GM21717 (cell line): ENCODE measurements around the gene AGRP.
"Not testable (repeated sequence)": the region's sequence is repeated elsewhere in the genome, so short reads cannot be mapped to it uniquely, and the experiment has no call there.

Experiments
- ATAC-seq: cut with Tn5 transposase; IDR thresholded peaks from one replicate; pipeline ENCODE4 v1.9.1; 2021; ENCODE audit warnings: mild to moderate bottlenecking, moderate library complexity; ENCODE audit not compliant: unreplicated experiment

The AGRP gene

DNA sequence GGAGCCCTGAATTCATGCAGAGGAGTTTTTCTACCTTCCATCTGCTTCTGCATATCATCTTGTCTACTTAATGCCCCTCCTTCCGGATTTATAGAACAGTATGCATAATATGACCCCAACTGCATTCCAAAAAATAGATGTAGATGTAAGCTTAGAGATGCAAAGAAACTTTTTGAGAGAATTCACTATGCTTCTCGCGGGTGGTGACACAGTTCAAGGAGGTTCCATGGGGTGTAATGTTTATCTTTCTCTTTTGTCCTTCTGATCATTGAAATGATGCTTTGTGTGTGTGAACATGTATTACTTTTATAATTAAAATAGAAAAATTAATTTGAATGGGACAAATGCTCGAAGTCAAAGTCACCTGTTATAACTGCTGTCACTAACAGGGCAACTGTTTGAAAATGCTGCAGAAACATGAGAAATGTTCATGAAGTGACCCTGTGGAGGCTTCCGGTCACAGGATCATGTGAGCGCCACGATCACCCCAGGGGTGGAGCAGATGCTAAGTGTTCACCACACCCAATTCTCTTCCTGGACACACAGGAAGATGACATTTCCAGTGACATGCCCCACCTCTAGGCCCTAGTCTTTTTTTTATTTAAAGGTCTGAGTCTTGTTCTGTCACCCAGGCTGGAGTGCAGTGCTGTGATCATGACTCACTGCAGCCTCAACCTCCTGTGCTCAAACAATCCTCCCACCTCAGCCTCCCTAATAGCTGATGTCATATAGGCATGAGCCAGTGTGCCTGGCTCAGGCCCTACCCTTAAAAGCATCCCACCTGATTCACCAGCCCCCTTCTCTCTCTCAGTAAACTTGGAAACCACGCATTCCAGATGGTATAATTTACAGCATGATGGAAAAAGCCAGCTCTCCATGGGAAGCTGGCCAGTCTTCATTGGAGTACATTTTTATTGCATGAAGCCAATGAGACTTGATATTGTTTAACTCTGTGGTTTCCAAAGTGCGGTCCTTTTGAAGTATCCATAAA is 21.0 kb upstream of the AGRP start:
- no peak for ATAC-seq

DNA sequence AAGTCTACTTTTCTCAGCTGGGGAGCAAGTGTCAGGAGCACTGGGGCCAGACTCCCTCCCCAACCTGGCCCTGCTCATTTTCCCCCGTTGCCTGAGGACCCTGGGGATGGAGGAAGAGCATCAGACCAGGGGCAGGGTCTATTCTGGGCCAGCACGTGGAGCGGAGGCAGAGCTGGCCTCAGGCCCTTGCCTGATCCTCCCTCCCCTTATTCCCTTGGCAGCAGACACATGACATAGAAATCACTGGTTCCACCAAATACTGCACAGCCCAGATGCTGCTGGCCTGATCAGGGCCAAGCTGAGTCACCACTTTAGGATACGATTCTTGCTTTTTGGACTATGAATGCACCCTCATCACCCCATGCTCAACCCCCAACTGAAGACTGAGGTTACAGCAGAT is 15.8 kb upstream of the AGRP start:
- no peak for ATAC-seq

DNA sequence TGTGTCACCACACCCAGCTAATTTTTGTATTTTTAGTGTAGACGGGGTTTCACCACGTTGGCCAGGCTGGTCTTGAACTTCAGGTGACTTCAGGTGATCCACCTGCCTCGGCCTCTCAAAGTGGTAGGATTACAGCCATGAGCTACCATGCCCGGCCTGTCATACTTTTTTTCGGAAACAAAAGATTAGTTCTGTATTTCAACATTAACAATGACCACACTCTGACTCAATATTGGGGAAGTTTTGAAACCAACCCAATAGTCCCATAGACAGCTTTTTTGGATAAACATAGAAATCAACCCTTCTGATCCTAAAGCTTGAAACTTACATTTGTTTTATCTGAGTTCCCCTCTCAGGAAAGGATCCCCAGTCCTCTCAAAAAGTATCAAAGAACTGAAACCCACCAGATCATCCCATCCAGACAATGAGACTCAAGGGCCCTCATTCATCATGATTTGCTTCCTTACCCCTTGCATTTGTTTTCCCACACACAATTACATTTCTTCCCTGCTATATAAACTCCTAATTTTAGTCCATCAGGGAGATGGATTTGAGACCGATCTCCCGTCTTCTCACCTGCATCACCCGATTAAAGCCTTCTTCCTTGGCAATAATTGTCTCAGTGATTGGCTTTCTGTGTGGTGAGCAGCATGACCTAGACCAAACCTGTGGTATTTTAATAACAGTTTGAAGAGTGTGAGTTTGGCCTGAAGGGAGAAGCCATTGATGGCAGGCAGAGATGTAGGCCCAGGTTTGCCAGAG is 7.2 kb upstream of the AGRP start:
- ATAC-seq: no peak

DNA sequence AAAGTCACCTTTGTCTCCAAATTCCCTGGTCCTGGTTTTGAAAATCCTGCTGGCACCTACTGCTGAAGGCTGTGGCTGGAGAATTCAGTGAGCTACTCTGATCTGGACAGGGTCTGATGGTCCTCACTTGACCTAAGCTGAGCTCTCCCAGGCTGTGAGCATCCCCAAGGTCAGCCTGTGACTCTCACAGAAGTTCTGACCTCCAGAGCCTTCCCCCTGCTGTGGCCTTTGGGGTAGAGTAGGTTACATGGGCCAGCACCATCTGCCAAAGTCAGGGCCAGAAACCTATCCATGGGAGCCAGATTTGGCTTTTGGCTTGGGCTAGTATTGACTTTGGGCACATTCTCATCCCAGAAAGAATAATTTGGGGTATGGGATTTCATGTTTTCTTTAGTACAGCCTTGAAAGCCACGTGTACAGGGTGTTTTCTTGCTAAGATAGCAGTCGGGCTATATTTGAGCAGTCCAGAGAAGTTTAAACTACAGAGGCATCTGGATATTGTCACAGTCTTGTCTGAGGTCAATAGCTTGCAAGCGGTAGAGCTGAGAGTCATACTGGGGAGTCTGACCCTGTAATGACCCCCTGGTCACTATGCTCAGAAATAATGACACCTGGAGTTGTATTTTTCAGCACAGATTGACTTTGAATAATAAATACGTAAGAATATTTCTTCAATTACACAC is 6.2 kb upstream of the AGRP start:
- no peak for ATAC-seq

DNA sequence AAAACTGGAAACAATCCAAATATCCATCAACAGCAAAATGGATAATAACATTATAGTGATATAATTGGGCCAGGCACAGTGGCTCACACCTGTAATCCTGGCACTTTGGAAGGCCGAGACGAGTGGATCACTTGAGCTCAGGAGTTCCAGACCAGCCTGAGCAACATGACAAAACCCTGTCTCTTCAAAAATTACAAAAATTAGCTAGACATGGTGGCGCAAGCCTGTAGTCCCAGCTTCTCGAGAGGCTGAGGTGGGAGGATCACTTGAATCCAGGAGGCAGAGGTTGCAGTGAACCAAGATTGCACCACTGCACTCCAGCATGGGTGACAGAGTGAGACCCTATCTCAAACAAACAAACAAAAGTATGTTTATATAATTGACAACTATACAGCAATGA is 4.2 kb upstream of the AGRP start:
- ATAC-seq: not testable (repeated sequence)

DNA sequence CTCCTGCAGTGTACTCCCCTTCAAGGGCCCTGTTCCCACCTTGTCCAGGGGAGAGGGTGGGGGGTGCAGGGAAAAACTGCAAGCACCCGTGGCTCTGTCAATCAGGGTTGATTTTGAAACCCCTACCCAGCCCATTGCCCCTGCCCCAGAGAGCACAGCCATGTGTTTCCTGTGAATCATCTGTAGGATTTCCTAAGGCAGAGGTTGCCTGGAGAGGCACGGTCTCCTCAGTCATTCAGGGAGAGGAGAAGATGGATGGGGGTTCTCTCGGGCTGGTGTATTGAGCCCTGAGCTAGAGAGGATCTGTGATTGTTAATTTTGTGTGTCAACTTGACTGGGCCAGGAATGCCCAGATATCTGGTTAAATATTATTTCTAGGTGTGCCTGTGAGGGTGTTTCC is 3.5 kb upstream of the AGRP start:
- no peak for ATAC-seq

DNA sequence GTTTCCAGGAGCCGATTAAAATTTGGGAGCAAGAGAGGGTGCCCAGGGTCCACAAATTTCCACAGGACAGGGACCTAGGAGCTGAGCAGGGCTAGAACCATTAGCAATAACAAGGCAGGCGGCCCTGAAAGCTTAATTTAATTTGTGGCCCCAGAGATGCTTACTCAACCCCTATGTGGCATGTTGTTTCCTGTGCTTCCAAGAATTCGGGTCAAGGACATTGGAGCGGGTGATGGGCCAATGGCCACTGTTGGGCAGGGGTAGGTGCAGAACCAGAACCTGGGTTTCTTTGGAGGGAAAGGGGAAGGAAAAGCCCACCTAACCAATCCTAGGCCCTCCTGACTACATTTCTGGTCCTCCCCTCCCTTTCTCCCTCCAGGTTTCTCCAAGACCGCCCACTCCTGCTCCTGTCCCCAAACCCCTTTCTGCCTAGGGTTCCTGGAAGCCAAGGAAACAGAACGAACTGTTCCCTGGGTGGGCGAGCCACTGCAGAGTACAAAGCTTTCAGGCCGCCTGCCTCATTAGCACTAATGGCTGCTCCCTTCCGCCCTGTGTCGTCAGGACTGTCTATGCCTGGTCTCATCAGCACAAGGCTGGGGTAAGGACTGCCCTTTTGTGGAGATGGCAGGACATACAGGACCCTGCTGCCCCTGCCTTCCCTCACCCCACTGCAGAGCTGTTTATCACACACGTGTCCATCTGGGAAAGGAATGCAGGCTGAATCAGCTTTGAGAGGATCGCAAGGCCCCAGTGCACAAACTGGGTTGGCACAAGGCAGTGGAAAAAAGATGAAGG is 581 bp upstream of the AGRP start:
- ATAC-seq: no peak

DNA sequence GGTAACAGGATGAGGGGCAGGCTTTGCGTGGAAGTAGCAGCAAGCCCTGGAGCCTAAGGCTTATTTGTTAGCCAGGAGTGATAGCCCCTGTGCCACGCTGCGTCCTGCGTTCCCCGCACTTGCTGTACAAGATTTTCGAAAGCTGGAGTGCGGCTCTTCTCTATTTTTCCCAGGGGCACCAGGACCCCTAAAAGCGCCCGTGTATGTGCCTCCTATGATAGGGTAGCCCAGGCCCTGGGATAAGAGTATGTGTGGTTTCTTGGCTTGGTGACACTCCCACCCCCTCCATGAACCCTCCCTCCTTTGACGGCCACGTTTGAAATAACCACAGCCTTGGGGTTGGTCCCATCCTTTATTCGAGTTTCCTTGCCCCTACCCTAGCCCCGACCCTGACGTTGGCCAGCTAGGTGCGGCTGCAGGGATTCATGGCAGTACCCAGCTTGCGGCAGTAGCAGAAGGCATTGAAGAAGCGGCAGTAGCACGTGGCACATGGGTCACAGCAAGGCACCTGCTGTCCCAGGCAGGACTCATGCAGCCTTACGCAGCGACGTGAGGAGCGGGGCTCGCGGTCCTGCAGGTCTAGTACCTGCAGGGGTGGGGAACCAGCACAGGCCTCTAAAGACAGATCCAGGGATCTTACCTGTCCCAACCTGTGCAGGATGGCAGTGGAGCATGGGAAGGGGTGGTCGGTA is 968 bp downstream of the AGRP start:
- no peak for ATAC-seq

DNA sequence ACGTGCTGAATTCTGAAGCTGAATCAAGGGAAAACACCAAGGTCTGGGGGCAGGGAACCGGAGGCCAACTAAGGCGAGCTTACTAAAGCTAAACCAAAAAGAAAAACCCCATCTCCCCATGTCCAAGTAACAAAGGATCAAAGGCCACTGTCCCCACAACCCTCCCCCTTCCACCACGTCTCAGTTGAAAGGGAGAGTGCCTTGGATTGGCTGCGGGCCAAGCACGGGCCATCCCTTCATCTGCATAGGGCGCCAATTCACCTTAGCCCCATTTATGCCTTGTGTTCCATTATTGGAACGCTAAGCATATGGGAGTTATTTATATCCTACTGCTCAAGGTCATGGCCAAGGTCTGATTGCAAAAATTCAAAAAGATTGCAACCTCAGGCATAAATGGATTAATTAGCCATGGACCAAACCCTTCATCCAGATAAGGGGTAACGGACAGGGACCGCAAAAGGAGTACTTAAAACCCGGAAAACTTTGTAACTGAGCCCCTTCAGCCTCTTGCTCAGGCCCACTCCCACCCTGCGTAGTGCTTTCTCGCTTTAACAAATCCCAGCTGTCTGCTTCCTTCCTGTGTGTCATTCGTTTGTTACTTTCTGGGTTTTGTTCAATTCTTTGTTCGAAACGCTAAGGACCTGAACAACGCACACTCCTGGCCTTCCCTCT is 1.6 kb downstream of the AGRP start:
- no peak for ATAC-seq

DNA sequence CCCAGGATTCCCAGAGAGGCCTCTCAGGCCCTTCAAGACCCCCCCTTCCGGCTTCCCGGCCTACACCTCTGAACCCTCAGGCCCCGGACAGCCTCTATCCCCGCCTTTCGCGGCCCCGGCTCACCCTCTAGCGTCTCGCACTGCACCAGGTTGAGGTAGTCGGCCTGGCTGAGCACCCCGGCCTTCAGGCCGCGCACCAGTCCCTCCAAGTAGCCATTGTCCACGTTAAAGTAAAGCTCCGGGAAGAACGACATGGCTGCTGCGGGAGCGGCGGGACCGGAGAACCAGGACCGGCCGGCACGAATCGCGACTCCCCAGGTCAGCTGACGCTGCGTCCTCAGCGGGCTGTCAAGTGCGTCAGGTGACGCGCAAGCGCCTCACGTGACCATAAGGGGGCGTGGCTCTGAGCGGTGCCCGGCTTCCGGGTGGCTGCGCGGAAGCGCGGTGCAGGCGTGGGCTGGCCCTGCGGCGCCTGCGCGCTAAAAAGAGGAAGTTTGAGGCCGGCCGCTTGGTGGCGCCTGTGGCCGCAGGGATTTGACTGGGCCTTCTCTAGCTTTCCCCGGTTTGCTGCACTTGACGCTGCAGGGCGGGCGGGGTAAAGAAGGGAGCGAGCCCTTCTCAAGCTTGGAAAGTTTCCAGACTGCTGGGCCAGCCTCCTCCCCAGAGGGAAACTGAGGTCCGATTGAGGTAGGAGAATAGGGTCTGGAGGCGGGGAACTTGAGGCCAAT is 2.4 kb downstream of the AGRP start, which contains the start of gene ATP6V0D1:
TSS of gene ATP6V0D1 (minus strand) at position 325 of the 728 bp plus-strand sequence. CDS start at position 254, 71 bp downstream.
- ATAC-seq: peak; percentile 82

DNA sequence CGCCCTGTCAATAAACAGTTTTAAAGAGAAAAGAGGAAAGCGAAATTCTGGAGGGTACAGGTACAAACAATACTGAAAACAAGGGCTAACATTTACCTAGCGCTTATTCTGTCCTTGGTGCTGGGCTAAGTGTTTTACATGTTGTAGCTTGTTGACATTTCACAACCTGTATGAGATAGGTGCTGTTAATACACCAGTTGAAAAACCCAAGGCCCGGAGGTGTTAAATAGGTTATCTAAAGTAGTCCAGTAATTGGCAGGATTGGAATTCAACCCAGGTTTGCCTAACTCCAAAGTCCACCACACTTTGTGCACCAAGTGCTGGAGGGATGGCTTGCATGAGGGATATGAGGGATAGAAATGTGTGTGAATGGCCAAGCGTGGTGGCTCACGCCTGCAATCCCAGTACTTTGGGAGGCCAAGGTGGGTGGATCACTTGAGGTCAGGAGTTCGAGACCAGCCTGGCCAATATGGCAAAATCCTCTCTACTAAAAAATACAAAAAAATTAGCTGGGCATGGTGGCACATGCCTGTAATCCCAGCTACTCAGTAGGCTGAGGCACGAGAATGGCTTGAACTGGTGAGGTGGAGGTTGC is 5.3 kb downstream of the AGRP start:
- ATAC-seq: no peak

DNA sequence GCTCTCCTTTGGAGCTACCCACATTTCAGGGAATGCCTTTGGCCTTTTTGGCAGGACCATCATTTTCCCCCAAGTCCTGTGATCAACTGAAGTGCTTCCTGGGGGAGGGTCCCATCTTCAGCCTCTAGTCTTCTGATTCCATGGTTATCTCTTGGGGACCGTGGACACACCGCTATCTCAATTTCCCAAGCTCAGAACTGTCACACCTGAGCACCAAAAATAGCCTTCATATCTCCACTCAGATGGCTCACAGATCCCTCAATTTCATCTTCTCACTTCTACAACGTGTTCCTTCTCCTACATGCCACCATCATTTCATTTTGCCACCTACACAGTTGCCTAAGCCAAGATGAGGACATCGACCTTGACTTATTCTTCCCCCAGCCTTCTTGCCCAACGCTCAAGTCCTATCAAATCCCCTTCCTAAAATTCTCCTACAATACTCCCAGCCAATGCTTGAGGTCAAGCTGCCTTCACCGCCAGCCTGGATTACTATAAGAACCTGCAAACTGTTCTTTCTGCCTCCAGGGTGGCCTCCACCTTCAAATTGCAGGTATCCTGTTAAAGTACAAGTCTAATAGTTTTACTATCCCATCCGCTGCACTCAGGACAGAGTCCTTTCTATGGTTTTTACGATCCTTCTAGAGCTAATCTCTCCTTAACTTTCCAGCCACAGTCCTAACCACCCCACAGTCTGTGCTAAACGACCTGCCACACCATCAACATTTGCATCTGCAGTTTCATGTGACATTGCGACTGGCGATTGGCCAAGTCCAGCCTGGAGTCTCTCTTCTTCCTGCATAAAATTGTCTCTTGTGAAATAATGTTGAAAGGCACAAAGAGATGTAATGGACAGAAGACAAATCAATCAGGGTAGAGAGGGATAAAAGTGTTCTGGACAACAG is 8.5 kb downstream of the AGRP start:
- no peak for ATAC-seq

DNA sequence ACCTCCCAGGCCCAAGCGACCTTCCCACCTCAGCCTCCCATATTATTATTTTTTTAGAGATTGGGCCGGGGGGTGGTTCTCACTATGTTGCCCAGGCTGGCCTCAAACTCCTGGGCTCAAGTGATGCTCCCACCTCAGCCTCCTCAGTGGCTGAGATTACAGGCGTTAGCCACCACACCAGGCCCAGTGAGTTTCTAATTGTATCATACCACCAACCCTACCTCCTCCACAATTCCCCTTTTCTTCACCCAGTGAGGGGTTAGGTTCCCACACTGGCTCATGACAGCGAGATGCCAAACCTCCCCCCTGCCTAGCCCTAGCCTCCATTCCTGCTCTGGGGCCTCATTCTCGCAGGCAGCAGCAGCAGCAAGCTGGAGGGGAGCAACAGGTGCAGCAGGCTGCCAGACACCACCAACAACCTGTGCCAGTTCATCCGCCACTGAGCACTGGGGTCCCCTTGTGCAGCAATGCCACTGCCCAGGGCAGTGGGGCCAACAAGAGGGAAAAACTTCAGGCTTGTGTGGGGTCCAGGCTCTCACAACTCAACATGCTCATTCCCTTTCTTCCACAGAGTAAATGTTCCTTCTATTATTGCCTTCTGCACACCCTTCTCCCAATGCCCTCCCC is 11.5 kb downstream of the AGRP start:
- ATAC-seq: no peak

DNA sequence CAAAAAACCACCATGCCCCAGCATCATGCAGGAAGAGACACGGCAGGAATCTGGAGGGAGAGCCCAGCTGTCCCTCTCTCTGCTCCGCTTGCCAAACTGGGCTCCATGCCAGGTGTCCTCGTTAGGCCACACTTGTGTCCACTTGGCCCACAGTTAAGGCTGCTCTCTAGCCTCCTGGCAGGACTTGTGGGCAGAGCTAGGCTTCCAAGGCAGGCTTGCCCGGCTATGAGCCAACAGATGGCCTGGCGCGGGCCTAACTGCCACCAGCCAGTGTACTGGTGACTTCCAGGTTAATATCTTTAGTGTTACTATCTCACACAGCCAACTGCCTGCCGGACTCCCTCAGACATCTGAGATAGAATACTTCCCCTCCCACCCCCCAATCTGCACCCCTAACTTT is 13.0 kb downstream of the AGRP start:
- ATAC-seq: no peak

DNA sequence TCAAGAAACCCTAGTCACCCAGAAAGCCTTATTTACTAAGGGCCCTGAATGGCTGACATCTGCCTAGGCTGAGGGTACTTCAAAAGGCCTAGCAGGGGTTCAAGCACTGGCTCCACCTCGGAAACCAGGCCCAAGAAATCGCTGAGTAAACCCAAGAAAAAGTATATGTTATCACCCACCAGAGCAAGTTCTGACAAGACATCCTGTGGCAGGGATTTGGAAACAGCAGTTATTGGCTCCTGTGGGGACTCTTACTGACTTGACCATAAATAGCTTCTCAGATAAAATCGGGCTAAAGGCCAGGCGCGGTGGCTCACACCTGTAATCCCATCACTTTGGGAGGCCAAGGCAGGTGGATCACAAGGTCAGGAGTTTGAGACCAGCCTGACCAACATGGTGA is 14.6 kb downstream of the AGRP start:
- ATAC-seq: no peak

DNA sequence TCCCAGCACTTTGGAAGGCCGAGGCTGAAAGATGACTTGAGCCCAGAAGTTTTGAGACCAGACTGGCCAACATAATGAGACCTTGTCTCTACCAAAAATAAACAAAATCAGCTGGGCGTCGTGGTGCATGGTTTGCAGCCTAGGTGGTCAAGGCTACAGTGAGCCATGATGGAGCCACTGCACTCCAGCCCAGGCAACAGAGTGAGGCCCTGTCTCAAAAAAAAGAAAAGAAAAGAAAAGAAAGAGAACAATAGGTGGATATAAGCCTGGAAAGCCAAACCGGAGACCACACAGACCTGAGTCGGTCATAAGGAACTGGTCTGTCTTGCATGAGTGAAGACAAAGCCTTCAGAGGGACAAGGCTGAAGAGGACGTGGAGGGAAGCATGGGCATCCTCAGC is 16.8 kb downstream of the AGRP start:
- ATAC-seq: no peak

DNA sequence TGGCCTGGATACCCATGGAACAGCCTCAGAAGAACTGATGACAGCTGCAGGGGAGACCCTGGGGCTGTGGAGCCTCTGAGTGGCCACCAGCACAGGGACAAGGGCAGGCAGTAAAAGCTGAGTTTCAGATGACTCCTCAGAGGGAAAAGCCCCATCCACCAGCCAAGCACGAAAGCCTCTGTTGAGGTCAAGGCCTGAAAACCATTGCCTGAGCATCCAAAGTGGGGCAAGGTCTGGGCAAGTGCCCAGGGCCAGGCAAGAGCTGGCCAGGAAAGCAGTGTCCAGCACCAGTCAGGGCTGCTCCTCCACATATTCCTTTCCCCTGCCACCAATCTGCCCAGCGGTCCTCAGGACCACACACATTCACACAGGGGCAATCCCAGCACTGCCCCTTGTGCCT is 18.8 kb downstream of the AGRP start:
- ATAC-seq: no peak
